ENCODE measurements around the gene GNG2. TPM values are rescaled to one million over a fixed set of nuclear protein-coding genes. Genes with fewer than 3 reads are reported as not detected.

The GNG2 gene
- polyA plus RNA-seq (ENCODE audit: low read depth in 6 of 6) = 10 to 100 TPM; 74.1 to 98.6 (median 91.4) TPM

GRCh38 chr14:51860164-51860824 is at the start of gene GNG2:
TSS of gene GNG2 (plus strand) at chr14:51860612. CDS start at chr14:51950679, 90,067 bp downstream.
- no peaks in the 10 kb centered on the region for H3K36me3 Mint-ChIP-seq
- peaks cover 44 to 69% (median 63%) of the 10 kb centered on the region in 3 donors for H3K4me1 Mint-ChIP-seq
- DNase-seq = peak; percentile 76
- H3K27me3 Mint-ChIP-seq = no peaks in the 10 kb centered on the region
- no peaks in the 10 kb centered on the region for H3K9me3 Mint-ChIP-seq
- peak within 1 kb of the TSS; percentile 85 to 99 (median 96) for H3K27ac Mint-ChIP-seq
- ATAC-seq (ENCODE audit: low read depth in 2 of 2) = peak; percentile 94 to 95
- H3K4me3 Mint-ChIP-seq = peak within 1 kb of the TSS; percentile 92 to 99 (median 95)

- no peak for DNase-seq
- no peak overlapping the region for H3K4me3 Mint-ChIP-seq
- peaks cover 0 to 12% (median 5%) of the 10 kb centered on the region in 7 donors for H3K9me3 Mint-ChIP-seq
Measured at GRCh38 chr14:51811706-51812105, 48.7 kb upstream of the GNG2 start.

GRCh38 chr14:51816031-51816430 is 44.4 kb upstream of the GNG2 start:
- Mint-ChIP-seq H3K27me3 (peaks cover 4 to 16% (median 11%) of the 10 kb centered on the region in 3 donors), H3K4me3 (no peak overlapping the region), H3K4me1 (no peaks in the 10 kb centered on the region), H3K27ac (peak overlapping the region in 1 of 6 donors; percentile 68), H3K9me3 (no peaks in the 10 kb centered on the region), H3K36me3 (no peaks in the 10 kb centered on the region)
- ATAC-seq (ENCODE audit: low read depth in 2 of 2) = no peak
- DNase-seq = no peak

More at GRCh38 chr14:51811706-51812105, 48.7 kb upstream of the GNG2 start:
- ATAC-seq (ENCODE audit: low read depth in 2 of 2) = no peak
- no peaks in the 10 kb centered on the region for H3K27me3 Mint-ChIP-seq
- H3K4me1 Mint-ChIP-seq = no peaks in the 10 kb centered on the region
- peaks cover 5 to 11% of the 10 kb centered on the region in 2 donors for H3K36me3 Mint-ChIP-seq
- peak overlapping the region in 1 of 6 donors; percentile 31 for H3K27ac Mint-ChIP-seq

- no peak for ATAC-seq (ENCODE audit: low read depth in 2 of 2)
- no peak for DNase-seq
- Mint-ChIP-seq H3K9me3 (no peaks in the 10 kb centered on the region), H3K27ac (no peak overlapping the region), H3K36me3 (no peaks in the 10 kb centered on the region), H3K4me3 (no peak overlapping the region), H3K27me3 (peaks cover 4 to 16% (median 11%) of the 10 kb centered on the region in 3 donors), H3K4me1 (no peaks in the 10 kb centered on the region)
Measured at GRCh38 chr14:51817326-51817725, 43.1 kb upstream of the GNG2 start.

GRCh38 chr14:51818748-51819380 is 41.5 kb upstream of the GNG2 start:
- H3K4me3 Mint-ChIP-seq = no peak overlapping the region
- ATAC-seq (ENCODE audit: low read depth in 2 of 2) (no peak), DNase-seq (no peak)
- no peak overlapping the region for H3K27ac Mint-ChIP-seq
- no peaks in the 10 kb centered on the region for H3K9me3 Mint-ChIP-seq
- H3K36me3 Mint-ChIP-seq = no peaks in the 10 kb centered on the region
- H3K4me1 Mint-ChIP-seq = no peaks in the 10 kb centered on the region
- H3K27me3 Mint-ChIP-seq = peaks cover 4 to 16% (median 11%) of the 10 kb centered on the region in 3 donors

GRCh38 chr14:51821822-51822221 is 38.6 kb upstream of the GNG2 start:
- DNase-seq (no peak), ATAC-seq (ENCODE audit: low read depth in 2 of 2) (no peak)
- Mint-ChIP-seq H3K27ac (no peak overlapping the region), H3K4me1 (no peaks in the 10 kb centered on the region), H3K9me3 (no peaks in the 10 kb centered on the region), H3K36me3 (no peaks in the 10 kb centered on the region), H3K27me3 (peaks cover 4 to 16% (median 11%) of the 10 kb centered on the region in 3 donors), H3K4me3 (no peak overlapping the region)

GRCh38 chr14:51822499-51822898 is 37.9 kb upstream of the GNG2 start:
- H3K27me3 Mint-ChIP-seq = peaks cover 4 to 16% (median 11%) of the 10 kb centered on the region in 3 donors
- no peak overlapping the region for H3K27ac Mint-ChIP-seq
- H3K36me3 Mint-ChIP-seq = no peaks in the 10 kb centered on the region
- H3K4me1 Mint-ChIP-seq = no peaks in the 10 kb centered on the region
- no peaks in the 10 kb centered on the region for H3K9me3 Mint-ChIP-seq
- ATAC-seq (ENCODE audit: low read depth in 2 of 2) = no peak
- no peak overlapping the region for H3K4me3 Mint-ChIP-seq
- no peak for DNase-seq

- DNase-seq (no peak), ATAC-seq (ENCODE audit: low read depth in 2 of 2) (no peak)
- Mint-ChIP-seq H3K27ac (peak overlapping the region in 1 of 6 donors; percentile 41), H3K27me3 (peaks cover 4 to 11% (median 11%) of the 10 kb centered on the region in 3 donors), H3K4me1 (peaks cover 0 to 4% (median 0%) of the 10 kb centered on the region in 3 donors), H3K36me3 (no peaks in the 10 kb centered on the region), H3K4me3 (no peak overlapping the region), H3K9me3 (no peaks in the 10 kb centered on the region)
Measured at GRCh38 chr14:51823706-51824105, 36.7 kb upstream of the GNG2 start.

- Mint-ChIP-seq H3K36me3 (no peaks in the 10 kb centered on the region), H3K27ac (no peak overlapping the region), H3K27me3 (peaks cover 4 to 10% (median 7%) of the 10 kb centered on the region in 3 donors), H3K4me1 (peaks cover 0 to 4% (median 0%) of the 10 kb centered on the region in 3 donors), H3K9me3 (no peaks in the 10 kb centered on the region), H3K4me3 (no peak overlapping the region)
- ATAC-seq (ENCODE audit: low read depth in 2 of 2) = no peak
- DNase-seq = no peak
Measured at GRCh38 chr14:51824191-51824590, 36.2 kb upstream of the GNG2 start.

GRCh38 chr14:51825926-51826325 is 34.5 kb upstream of the GNG2 start:
- ATAC-seq (ENCODE audit: low read depth in 2 of 2) = no peak
- no peak overlapping the region for H3K27ac Mint-ChIP-seq
- peaks cover 0 to 4% (median 0%) of the 10 kb centered on the region in 3 donors for H3K4me1 Mint-ChIP-seq
- H3K27me3 Mint-ChIP-seq = no peaks in the 10 kb centered on the region
- DNase-seq = no peak
- H3K4me3 Mint-ChIP-seq = no peak overlapping the region
- H3K36me3 Mint-ChIP-seq = no peaks in the 10 kb centered on the region
- H3K9me3 Mint-ChIP-seq = no peaks in the 10 kb centered on the region

- H3K4me1 Mint-ChIP-seq = peaks cover 0 to 4% (median 0%) of the 10 kb centered on the region in 3 donors
- H3K27me3 Mint-ChIP-seq = no peaks in the 10 kb centered on the region
- DNase-seq = peak; percentile 45
- no peaks in the 10 kb centered on the region for H3K36me3 Mint-ChIP-seq
- ATAC-seq (ENCODE audit: low read depth in 2 of 2) = peak; percentile 94 to 97
- peaks cover 0 to 15% (median 12%) of the 10 kb centered on the region in 7 donors for H3K9me3 Mint-ChIP-seq
- peak overlapping the region in 4 of 6 donors; percentile 1 to 58 (median 50) for H3K27ac Mint-ChIP-seq
- no peak overlapping the region for H3K4me3 Mint-ChIP-seq
Measured at GRCh38 chr14:51828017-51828797, 32.2 kb upstream of the GNG2 start.

GRCh38 chr14:51834240-51834639 is 26.2 kb upstream of the GNG2 start:
- DNase-seq (no peak), ATAC-seq (ENCODE audit: low read depth in 2 of 2) (no peak)
- H3K4me1 Mint-ChIP-seq = no peaks in the 10 kb centered on the region
- no peak overlapping the region for H3K4me3 Mint-ChIP-seq
- no peak overlapping the region for H3K27ac Mint-ChIP-seq
- H3K9me3 Mint-ChIP-seq = peaks cover 0 to 15% (median 13%) of the 10 kb centered on the region in 7 donors
- no peaks in the 10 kb centered on the region for H3K36me3 Mint-ChIP-seq
- H3K27me3 Mint-ChIP-seq = no peaks in the 10 kb centered on the region

- Mint-ChIP-seq H3K27ac (no peak overlapping the region), H3K36me3 (no peaks in the 10 kb centered on the region), H3K4me3 (no peak overlapping the region), H3K4me1 (peaks cover 0 to 12% (median 0%) of the 10 kb centered on the region in 3 donors), H3K9me3 (peaks cover 0 to 15% (median 13%) of the 10 kb centered on the region in 7 donors), H3K27me3 (no peaks in the 10 kb centered on the region)
- ATAC-seq (ENCODE audit: low read depth in 2 of 2) (no peak), DNase-seq (no peak)
Measured at GRCh38 chr14:51836417-51836816, 24.0 kb upstream of the GNG2 start.

Measured in naive B cell (primary cell).